ENCODE results near the gene SLIT3.

- no peak for TF ChIP-seq CTCF (IDR thresholded peaks at IDR 0.05)
- TF ChIP-seq POLR2A (IDR thresholded peaks at IDR 0.05): no peak
Observed at GRCh38 chr5:169213479-169213878, 87.5 kb downstream of the SLIT3 start.
